ENCODE results near the gene LATS2.

GRCh38 chr13:20984879-20985278, 76.5 kb downstream of the LATS2 start:
- no peak for TF ChIP-seq JUND (IDR thresholded peaks at IDR 0.05)
- no peak for TF ChIP-seq ATF3 (IDR thresholded peaks at IDR 0.05)
- TF ChIP-seq CTCF (IDR thresholded peaks at IDR 0.05 in 2 of 3, conservative IDR thresholded peaks at IDR 0.05 in 1 of 3; ENCODE audit: borderline replicate concordance in 1 of 3, insufficient read depth in 1 of 3, low read depth in 2 of 3, low read length in 2 of 3) = no peak
- TF ChIP-seq EGR1 (IDR thresholded peaks at IDR 0.05; ENCODE audit: low read depth) = no peak

All from HCT116 (cell line).